Endothelial cell of umbilical vein (primary cell): ENCODE data around the gene SFSWAP. TPM values are rescaled to one million over a fixed set of nuclear protein-coding genes. Genes with fewer than 3 reads are reported as not detected.

Source experiments
- BruUV-seq: library from RNA; stranded (reverse); fragments of 400-500 nt; replicated peaks from 2 replicates; lab custom pipeline; 2021; lab: Mats Ljungman, UMichigan
- CTCF ChIA-PET: fragments of 300-600, 350-600 bp; sonication (Branson Sonifier 250); formaldehyde crosslinking; loops from one replicate; lab custom pipeline; 2021; ENCODE audit warnings: antibody characterized with exemption, inconsistent platforms; lab: Charles Lee
- POLR2A ChIA-PET: fragments of 300-600, 350-600 bp; sonication (Branson Sonifier 250); formaldehyde crosslinking; loops from one replicate; lab custom pipeline; 2021; ENCODE audit warnings: antibody characterized with exemption, inconsistent platforms; lab: Charles Lee
- DNase-seq: peaks from one replicate; pipeline ENCODE4 v3.0.0-alpha.2; 2011; ENCODE audit warnings: low read depth, low spot score
- FAIRE-seq: peaks from 2 replicates; lab custom pipeline; 2011; peaks lifted over from hg19 to GRCh38; lab: Jason Lieb, UNC
- H2AFZ ChIP-seq: 2 replicates; pipeline ENCODE4 v1.6.0; 2012; ENCODE audit warnings: low read depth, low read length, control low read depth, inconsistent platforms
- H3K27ac ChIP-seq: 2 replicates; pipeline ENCODE4 v1.5.1; 2011; ENCODE audit warnings: low read depth, mild to moderate bottlenecking, control low read depth, low read length, moderate library complexity; ENCODE audit not compliant: insufficient read depth
- H3K27me3 ChIP-seq, 2 experiments: 2 replicates each; pipeline versions ENCODE4 v1.6.0 to v1.6.1; 2011; ENCODE audit warnings: low read length in 2 of 2, mixed read lengths in 1 of 2; ENCODE audit not compliant: control insufficient read depth in 2 of 2, insufficient read depth in 2 of 2
- H3K36me3 ChIP-seq, 2 experiments: 2 replicates in 1 of 2; 3 replicates in 1 of 2; pipeline ENCODE4 v1.5.1; 2011; ENCODE audit warnings: low read length in 2 of 2, mild to moderate bottlenecking in 1 of 2, moderate library complexity in 1 of 2; ENCODE audit not compliant: control insufficient read depth in 2 of 2, insufficient read depth in 2 of 2; ENCODE audit errors: extremely low read depth in 1 of 2
- H3K4me1 ChIP-seq: 3 replicates; pipeline ENCODE4 v1.5.1; 2011; ENCODE audit warnings: mild to moderate bottlenecking, low read length; ENCODE audit not compliant: control insufficient read depth, insufficient read depth; ENCODE audit errors: extremely low read depth
- H3K4me2 ChIP-seq: 2 replicates; pipeline ENCODE4 v1.6.1; 2011; ENCODE audit warnings: low read length, control low read depth, mixed read lengths; ENCODE audit not compliant: insufficient read depth
- H3K4me3 ChIP-seq, 3 experiments: fragments of 200-600 bp in 1 of 3; sonication (generic), shearing (Covaris generic) in 1 of 3; replicated peaks in 1 of 3; 2 replicates each; pipeline ENCODE4 v1.5.1; 2011 to 2016; ENCODE audit warnings: control low read depth in 3 of 3, low read length in 3 of 3, mild to moderate bottlenecking in 2 of 3, inconsistent platforms in 1 of 3, low read depth in 1 of 3, moderate library complexity in 1 of 3; ENCODE audit not compliant: insufficient read depth in 1 of 3
- H3K79me2 ChIP-seq: 2 replicates; pipeline ENCODE4 v1.6.0; 2012; ENCODE audit warnings: low read length, inconsistent platforms; ENCODE audit not compliant: control insufficient read depth, insufficient read depth
- H3K9ac ChIP-seq: replicated peaks from 2 replicates; pipeline ENCODE3; 2011; ENCODE audit warnings: low read length, control low read depth; ENCODE audit not compliant: insufficient read depth; ENCODE audit errors: extremely low read depth
- H3K9me1 ChIP-seq: replicated peaks from 3 replicates; pipeline ENCODE4 v1.6.0; 2011; ENCODE audit warnings: mild to moderate bottlenecking, low read length; ENCODE audit not compliant: control insufficient read depth, insufficient read depth; ENCODE audit errors: extremely low read depth
- H3K9me3 ChIP-seq: replicated peaks from 2 replicates; pipeline ENCODE4 v1.5.1; 2012; ENCODE audit warnings: low read length, inconsistent platforms; ENCODE audit not compliant: control insufficient read depth, insufficient read depth
- H4K20me1 ChIP-seq: replicated peaks from 2 replicates; pipeline ENCODE3; 2011; ENCODE audit warnings: mild to moderate bottlenecking, low read length; ENCODE audit not compliant: control insufficient read depth, insufficient read depth; ENCODE audit errors: extremely low read depth
- CTCF ChIP-seq, 2 donors: IDR thresholded peaks; 1 replicate in 1 of 2; 2 replicates in 1 of 2; pipeline ENCODE4 v1.5.1; 2011; ENCODE audit warnings: low read length in 2 of 2, mild to moderate bottlenecking in 2 of 2, moderate library complexity in 2 of 2, control low read depth in 1 of 2, inconsistent platforms in 1 of 2, low read depth in 1 of 2; ENCODE audit not compliant: insufficient read depth in 1 of 2; ENCODE audit errors: extremely low read depth in 1 of 2
- EZH2 ChIP-seq: IDR thresholded peaks from 2 replicates; pipeline ENCODE4 v1.6.1; 2012; ENCODE audit warnings: borderline replicate concordance, low read depth, mild to moderate bottlenecking, moderate library complexity, low read length, inconsistent platforms; ENCODE audit not compliant: severe bottlenecking
- FOS ChIP-seq: IDR thresholded peaks from 2 replicates; pipeline ENCODE4 v1.6.1; 2011; ENCODE audit warnings: mild to moderate bottlenecking, low read length, moderate library complexity, borderline replicate concordance; ENCODE audit not compliant: insufficient read depth
- JUN ChIP-seq: IDR thresholded peaks from 2 replicates; pipeline ENCODE4 v1.6.1; 2011; ENCODE audit warnings: borderline replicate concordance, low read depth; ENCODE audit not compliant: insufficient read length, insufficient read depth
- MYC ChIP-seq: IDR thresholded peaks from one replicate; pipeline ENCODE4 v1.6.1; 2011; ENCODE audit warnings: mild to moderate bottlenecking, low read depth, low read length
- POLR2A ChIP-seq: IDR thresholded peaks from 2 replicates; pipeline ENCODE4 v1.6.1; 2012; ENCODE audit warnings: low read depth, mild to moderate bottlenecking, control low read depth, low read length
- dilution Hi-C: fragments of 300-500 bp; cut with MboI; formaldehyde crosslinking; loops from one replicate; pipeline ENCODE4 v1.15.0; 2019; ENCODE audit warnings: low sequenced_read_pairs; ENCODE audit not compliant: extremely low pct_ligation_motif_present
- intact Hi-C: fragments of 100-400 bp; cut with micrococcal nuclease; formaldehyde crosslinking; loops from one replicate; pipeline ENCODE4 v1.10.0; 2022
- polyA plus RNA-seq, 4 experiments: library from polyadenylated mRNA; depleted of rRNA in 3 of 4; stranded (reverse) in 3 of 4; unstranded in 1 of 4; fragments of >200 nt; gene quantifications; 2 replicates each; pipeline versions ENCODE4 v1.2.1 to v1.2.3, GENCODE V29; 2011 to 2012; ENCODE audit warnings: missing spikeins in 1 of 4
- total RNA-seq: library from RNA; stranded (reverse); gene quantifications from 2 replicates; pipeline ENCODE4 v1.2.3, GENCODE V29; 2021

The SFSWAP gene
- total and polyA plus RNA-seq, 2 donors (not counting 3 experiments of a cell fraction or from before 2014, with no cell fraction given), result 38.1 to 53.3 TPM

DNA sequence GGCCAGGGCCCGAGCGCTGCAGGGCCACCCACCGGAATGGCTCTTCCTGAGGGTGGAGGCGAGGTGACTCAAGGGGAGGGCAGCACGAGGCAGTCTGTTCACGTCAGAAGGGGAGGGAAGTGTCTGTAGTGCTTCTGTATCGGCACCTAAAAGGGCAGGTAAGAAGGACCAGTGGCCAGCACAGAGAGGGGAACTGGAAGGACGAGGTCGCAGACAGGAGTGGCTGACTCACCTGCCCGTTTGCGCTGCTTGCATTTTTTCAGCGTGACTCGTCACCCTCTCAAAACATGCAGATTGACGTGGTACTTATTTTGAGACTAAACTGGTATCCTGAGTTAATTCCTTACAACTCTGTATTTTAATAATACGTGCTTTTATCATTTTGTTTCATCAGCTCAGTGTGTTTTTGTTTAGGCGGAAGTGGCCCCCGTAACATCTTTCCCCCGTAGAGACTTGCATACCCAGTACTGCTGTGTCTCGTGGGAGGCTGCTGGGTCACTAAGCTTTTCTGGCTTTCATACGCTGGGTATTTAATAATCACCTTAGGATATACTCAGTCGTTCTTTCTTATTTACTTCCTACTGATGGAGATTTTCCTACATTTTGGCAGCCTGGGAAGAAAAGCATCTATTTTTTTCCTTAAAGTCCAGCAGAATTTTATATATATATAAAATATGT is 26.4 kb downstream of the SFSWAP start:
- Histone ChIP-seq H3K79me2 (no peaks in the 10 kb centered on the region), H4K20me1 (no peaks in the 10 kb centered on the region), H3K9ac (peak overlapping the region; percentile 4), H3K4me3 (peak overlapping the region in 1 of 3 experiments; percentile 19), H3K9me1 (no peaks in the 10 kb centered on the region), H3K9me3 (no peaks in the 10 kb centered on the region), H3K4me1 (peaks cover 10% of the 10 kb centered on the region), H3K27ac (peak overlapping the region; percentile 61), H3K27me3 (no peaks in the 10 kb centered on the region), H3K4me2 (peak overlapping the region; percentile 45), H3K36me3 (peaks cover 8 to 32% of the 10 kb centered on the region in 2 experiments), H2AFZ (no peak overlapping the region)
- CTCF ChIA-PET, result interaction anchor here (1.0 to 2.4 kb wide), 2 partner anchors 16 to 93 kb away, joined by 3 to 10 read pairs (median 4); no protein-coding TSS in a partner anchor
- TF ChIP-seq JUN, result peak; percentile 4
- TF ChIP-seq POLR2A, result no peak
- no peak for TF ChIP-seq MYC
- TF ChIP-seq FOS, result peak; percentile 24
- no peak for TF ChIP-seq EZH2
- no peak for TF ChIP-seq CTCF (IDR thresholded peaks at IDR 0.05; ENCODE audit: extremely low read depth in 1 of 2, insufficient read depth in 1 of 2, low read depth in 1 of 2, low read length in 2 of 2)
- BruUV-seq, result no TSS peak
- dilution Hi-C loops, result no loop called here
- DNase-seq, result peak; percentile 29
- intact Hi-C loops, result loop anchor here (2.0 kb wide), 1 partner anchor 94 kb away; no protein-coding TSS in a partner anchor
- FAIRE-seq, result peak; percentile 88
- POLR2A ChIA-PET, result no interaction called here
